Measurements from ENCODE around the gene GAL3ST3.

The GAL3ST3 gene

DNA sequence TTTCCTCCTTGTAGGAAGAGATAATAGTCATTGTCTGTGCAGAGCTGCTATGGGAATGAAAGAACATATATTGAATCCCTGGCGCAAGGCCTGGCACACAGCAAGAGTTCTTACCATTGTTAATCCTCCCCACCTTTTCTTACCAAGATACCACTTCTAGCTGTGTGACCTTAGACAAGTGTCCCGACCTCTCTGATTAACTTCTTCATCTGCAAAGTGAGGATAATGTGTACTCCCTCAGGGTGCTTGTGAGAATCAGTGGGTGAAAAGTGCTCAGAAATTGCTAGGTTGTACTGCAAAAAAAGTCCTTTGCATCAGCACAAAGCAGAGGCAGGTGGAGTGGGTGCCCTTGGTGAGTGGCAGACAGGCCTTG lies 40.9 kb downstream of the GAL3ST3 start:
- Histone ChIP-seq H3K9me3 (replicated peaks; ENCODE audit: low read length) (no peaks in the 10 kb centered on the region), H3K27me3 (ENCODE audit: control insufficient read depth, insufficient read depth, low read length) (no peaks in the 10 kb centered on the region), H3K4me1 (ENCODE audit: control insufficient read depth, insufficient read depth, low read length) (peaks cover 30% of the 10 kb centered on the region), H3K4me3 (ENCODE audit: low read length) (no peak overlapping the region), H3K36me3 (ENCODE audit: insufficient read depth, low read length) (peaks cover 18% of the 10 kb centered on the region), H3K9ac (ENCODE audit: low read depth, low read length) (no peak overlapping the region), H3K4me2 (ENCODE audit: low read length) (no peak overlapping the region)

DNA sequence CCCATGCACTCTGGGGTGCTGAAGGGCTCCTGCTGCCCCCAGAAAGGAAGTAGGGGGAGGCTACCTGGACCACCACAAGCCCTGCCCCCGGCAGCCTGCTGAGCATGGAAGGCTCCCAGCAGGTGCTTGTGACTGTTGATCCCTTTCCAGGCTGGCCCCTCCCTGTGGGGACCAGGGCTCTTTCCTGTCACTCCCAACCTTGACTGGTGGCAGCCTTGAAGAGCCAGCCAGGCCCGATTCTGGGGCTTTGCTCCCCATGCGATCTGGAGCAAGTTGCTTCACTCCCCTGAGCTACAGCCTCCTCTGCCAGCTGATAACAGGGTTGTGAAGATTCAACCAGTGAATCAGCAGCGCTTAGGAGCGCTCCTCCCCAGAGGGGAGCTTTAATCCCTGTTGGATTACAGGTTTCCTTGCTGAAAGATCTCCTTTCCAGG lies 41.7 kb downstream of the GAL3ST3 start:
- no peaks in the 10 kb centered on the region for H3K9me3 ChIP-seq (replicated peaks; ENCODE audit: low read length)
- H3K4me2 ChIP-seq (ENCODE audit: low read length), result no peak overlapping the region
- no peak overlapping the region for H3K9ac ChIP-seq (ENCODE audit: low read depth, low read length)
- no peak overlapping the region for H3K4me3 ChIP-seq (ENCODE audit: low read length)
- H3K36me3 ChIP-seq (ENCODE audit: insufficient read depth, low read length), result peaks cover 18% of the 10 kb centered on the region
- H3K4me1 ChIP-seq (ENCODE audit: control insufficient read depth, insufficient read depth, low read length), result peaks cover 25% of the 10 kb centered on the region
- no peaks in the 10 kb centered on the region for H3K27me3 ChIP-seq (ENCODE audit: control insufficient read depth, insufficient read depth, low read length)

DNA sequence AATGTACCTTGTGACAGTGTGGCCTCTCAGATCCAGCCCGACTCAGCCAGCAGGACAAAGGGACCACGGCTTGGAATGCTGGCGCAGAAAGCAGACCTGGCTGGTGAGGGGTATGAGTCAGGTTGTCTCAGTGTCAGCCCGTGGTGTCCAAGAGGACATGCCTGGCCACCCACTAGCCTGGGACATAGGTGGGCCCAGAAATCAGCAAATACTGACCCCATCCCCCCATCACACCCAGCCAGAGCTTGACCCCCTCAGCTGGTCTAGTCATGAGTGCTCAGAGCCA lies 42.1 kb downstream of the GAL3ST3 start:
- Histone ChIP-seq H3K4me2 (ENCODE audit: low read length) (no peak overlapping the region), H3K4me1 (ENCODE audit: control insufficient read depth, insufficient read depth, low read length) (peaks cover 21% of the 10 kb centered on the region), H3K27me3 (ENCODE audit: control insufficient read depth, insufficient read depth, low read length) (no peaks in the 10 kb centered on the region), H3K36me3 (ENCODE audit: insufficient read depth, low read length) (peaks cover 18% of the 10 kb centered on the region), H3K9me3 (replicated peaks; ENCODE audit: low read length) (no peaks in the 10 kb centered on the region), H3K9ac (ENCODE audit: low read depth, low read length) (no peak overlapping the region), H3K4me3 (ENCODE audit: low read length) (no peak overlapping the region)

GRCh38 chr11:66006134-66006890 lies 42.6 kb downstream of the GAL3ST3 start:
- no peaks in the 10 kb centered on the region for H3K9me3 ChIP-seq (replicated peaks; ENCODE audit: low read length)
- peaks cover 16% of the 10 kb centered on the region for H3K4me1 ChIP-seq (ENCODE audit: control insufficient read depth, insufficient read depth, low read length)
- no peak overlapping the region for H3K4me3 ChIP-seq (ENCODE audit: low read length)
- H3K4me2 ChIP-seq (ENCODE audit: low read length), result no peak overlapping the region
- no peaks in the 10 kb centered on the region for H3K27me3 ChIP-seq (ENCODE audit: control insufficient read depth, insufficient read depth, low read length)
- H3K9ac ChIP-seq (ENCODE audit: low read depth, low read length), result no peak overlapping the region
- peaks cover 18% of the 10 kb centered on the region for H3K36me3 ChIP-seq (ENCODE audit: insufficient read depth, low read length)

- no peaks in the 10 kb centered on the region for H3K9me3 ChIP-seq (replicated peaks; ENCODE audit: low read length)
- H3K36me3 ChIP-seq (ENCODE audit: insufficient read depth, low read length), result peaks cover 30% of the 10 kb centered on the region
- no peak overlapping the region for H3K4me2 ChIP-seq (ENCODE audit: low read length)
- H3K27me3 ChIP-seq (ENCODE audit: control insufficient read depth, insufficient read depth, low read length), result no peaks in the 10 kb centered on the region
- no peak overlapping the region for H3K4me3 ChIP-seq (ENCODE audit: low read length)
- peaks cover 20% of the 10 kb centered on the region for H3K4me1 ChIP-seq (ENCODE audit: control insufficient read depth, insufficient read depth, low read length)
- no peak overlapping the region for H3K9ac ChIP-seq (ENCODE audit: low read depth, low read length)
These were observed 44.8 kb downstream of the GAL3ST3 start for GRCh38 chr11:66004186-66004585.

- Histone ChIP-seq H3K4me3 (ENCODE audit: low read length) (peak overlapping the region; percentile 85), H3K36me3 (ENCODE audit: insufficient read depth, low read length) (peaks cover 39% of the 10 kb centered on the region), H3K9me3 (replicated peaks; ENCODE audit: low read length) (no peaks in the 10 kb centered on the region), H3K4me1 (ENCODE audit: control insufficient read depth, insufficient read depth, low read length) (peaks cover 12% of the 10 kb centered on the region), H3K9ac (ENCODE audit: low read depth, low read length) (peak overlapping the region; percentile 91), H3K4me2 (ENCODE audit: low read length) (peak overlapping the region; percentile 91), H3K27me3 (ENCODE audit: control insufficient read depth, insufficient read depth, low read length) (no peaks in the 10 kb centered on the region)
These were observed 45.7 kb downstream of the GAL3ST3 start for GRCh38 chr11:66003291-66003690.

DNA sequence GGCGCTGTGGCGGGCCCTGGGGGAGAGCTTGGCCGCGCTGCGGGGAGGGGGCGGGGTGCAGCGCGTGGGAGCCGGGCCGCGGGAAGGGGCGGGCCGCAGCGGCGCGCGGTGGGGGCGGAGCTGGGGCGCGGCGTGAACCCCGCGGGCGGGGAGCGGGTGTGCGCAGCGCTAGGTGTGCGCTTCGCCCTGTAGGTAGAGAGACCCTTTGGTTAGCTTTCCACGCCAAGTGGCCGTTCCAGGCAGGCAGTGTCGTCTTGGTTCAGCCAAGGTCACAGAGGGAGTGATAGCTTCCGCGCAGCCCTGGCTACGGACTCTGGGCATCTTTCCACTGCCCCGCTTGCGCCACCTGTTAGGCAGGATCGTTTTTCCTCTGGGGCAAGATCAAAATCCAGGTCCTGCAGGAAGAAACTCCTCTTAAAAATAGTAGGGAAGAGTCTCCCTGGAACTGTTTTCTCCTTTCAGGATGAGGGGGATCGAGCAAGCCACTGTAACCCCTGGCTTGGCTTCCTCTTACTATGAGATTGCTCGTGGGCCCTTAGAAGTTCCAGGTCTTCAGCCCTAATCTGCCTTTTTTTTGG lies 46.2 kb downstream of the GAL3ST3 start:
- Histone ChIP-seq H3K27me3 (ENCODE audit: control insufficient read depth, insufficient read depth, low read length) (no peaks in the 10 kb centered on the region), H3K4me2 (ENCODE audit: low read length) (peak overlapping the region; percentile 91), H3K9me3 (replicated peaks; ENCODE audit: low read length) (no peaks in the 10 kb centered on the region), H3K4me1 (ENCODE audit: control insufficient read depth, insufficient read depth, low read length) (peaks cover 10% of the 10 kb centered on the region), H3K9ac (ENCODE audit: low read depth, low read length) (peak overlapping the region; percentile 91), H3K4me3 (ENCODE audit: low read length) (peak overlapping the region; percentile 85), H3K36me3 (ENCODE audit: insufficient read depth, low read length) (peaks cover 45% of the 10 kb centered on the region)

DNA sequence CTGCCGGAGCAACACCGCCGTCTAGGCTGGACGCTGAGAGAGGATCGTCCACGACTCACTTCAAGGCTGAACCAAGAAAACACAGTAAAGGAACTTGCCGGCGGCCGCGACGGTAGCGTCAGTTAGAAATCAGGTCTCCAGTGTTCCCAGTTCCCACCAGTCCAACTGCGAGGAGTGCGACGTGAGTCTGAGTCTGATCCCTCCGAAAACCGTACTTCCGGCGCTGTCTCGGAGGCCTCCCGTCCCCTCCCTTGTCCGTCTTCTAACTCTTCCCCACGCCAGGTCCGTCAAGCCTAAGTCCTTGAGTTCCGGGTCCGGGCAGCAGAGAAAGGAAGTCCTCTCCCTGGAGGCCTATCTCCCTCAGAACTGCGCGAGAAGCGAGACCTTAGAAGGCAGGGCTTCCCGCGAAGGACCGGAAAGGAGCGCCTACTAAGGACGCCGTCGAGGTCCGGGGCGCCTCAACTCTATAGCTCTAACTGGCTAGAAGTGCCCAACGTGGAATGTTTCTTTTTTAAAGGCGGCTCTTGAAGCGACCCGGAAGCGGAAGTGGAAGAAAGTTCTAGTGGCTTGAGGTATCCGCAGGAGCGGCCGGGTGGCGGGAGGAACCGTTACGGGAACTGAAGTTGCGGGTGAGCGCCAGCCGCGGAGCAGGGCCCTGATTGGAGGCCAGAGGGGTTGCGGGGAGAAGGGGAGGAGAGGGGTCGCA lies 46.9 kb downstream of the GAL3ST3 start, which contains the start of the genes BANF1 and EIF1AD:
Gene BANF1, plus strand, starts transcription at position 562 of the 706 bp plus-strand sequence. CDS start 748 bp downstream, outside the sequence.
Gene EIF1AD, minus strand, starts transcription at position 216 of the 706 bp plus-strand sequence. CDS start 1,768 bp downstream, outside the sequence.
- H3K4me3 ChIP-seq (ENCODE audit: low read length), result peak within 1 kb of the TSS; percentile 85
- peaks cover 51% of the 10 kb centered on the region for H3K36me3 ChIP-seq (ENCODE audit: insufficient read depth, low read length)
- H3K4me1 ChIP-seq (ENCODE audit: control insufficient read depth, insufficient read depth, low read length), result peaks cover 10% of the 10 kb centered on the region
- H3K9ac ChIP-seq (ENCODE audit: low read depth, low read length), result peak within 1 kb of the TSS; percentile 91
- H3K4me2 ChIP-seq (ENCODE audit: low read length), result peak within 1 kb of the TSS; percentile 91
- H3K27me3 ChIP-seq (ENCODE audit: control insufficient read depth, insufficient read depth, low read length), result no peaks in the 10 kb centered on the region
- H3K9me3 ChIP-seq (replicated peaks; ENCODE audit: low read length), result no peaks in the 10 kb centered on the region

GRCh38 chr11:65997286-65997685 lies 51.7 kb downstream of the GAL3ST3 start:
- no peaks in the 10 kb centered on the region for H3K27me3 ChIP-seq (ENCODE audit: control insufficient read depth, insufficient read depth, low read length)
- H3K9ac ChIP-seq (ENCODE audit: low read depth, low read length), result no peak overlapping the region
- H3K36me3 ChIP-seq (ENCODE audit: insufficient read depth, low read length), result peaks cover 38% of the 10 kb centered on the region
- H3K4me3 ChIP-seq (ENCODE audit: low read length), result no peak overlapping the region
- no peaks in the 10 kb centered on the region for H3K9me3 ChIP-seq (replicated peaks; ENCODE audit: low read length)
- H3K4me2 ChIP-seq (ENCODE audit: low read length), result no peak overlapping the region
- peaks cover 6% of the 10 kb centered on the region for H3K4me1 ChIP-seq (ENCODE audit: control insufficient read depth, insufficient read depth, low read length)

DNA sequence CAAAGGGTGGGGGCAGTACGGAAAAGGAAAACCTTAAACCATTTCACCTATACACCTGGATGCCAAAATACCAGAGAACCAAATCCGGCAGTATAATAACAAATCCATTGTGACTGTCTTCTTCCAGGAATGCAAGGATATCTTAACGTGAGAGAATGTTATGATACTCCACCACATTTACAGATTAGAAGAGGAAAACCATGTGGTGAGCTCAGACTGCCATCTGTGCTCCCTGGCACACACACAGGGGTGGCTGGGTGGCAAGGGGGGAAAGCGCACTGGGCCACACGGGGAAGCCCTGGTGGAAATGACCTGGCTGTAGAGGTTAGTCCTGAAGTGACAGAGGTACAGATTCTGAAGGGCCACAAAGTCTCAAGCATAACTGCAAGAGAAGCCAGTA lies 56.9 kb downstream of the GAL3ST3 start:
- Histone ChIP-seq H3K36me3 (ENCODE audit: insufficient read depth, low read length) (peaks cover 10% of the 10 kb centered on the region), H3K9ac (ENCODE audit: low read depth, low read length) (no peak overlapping the region), H3K9me3 (replicated peaks; ENCODE audit: low read length) (no peaks in the 10 kb centered on the region), H3K4me3 (ENCODE audit: low read length) (no peak overlapping the region), H3K27me3 (ENCODE audit: control insufficient read depth, insufficient read depth, low read length) (no peaks in the 10 kb centered on the region), H3K4me1 (ENCODE audit: control insufficient read depth, insufficient read depth, low read length) (no peaks in the 10 kb centered on the region), H3K4me2 (ENCODE audit: low read length) (no peak overlapping the region)

Data from skeletal muscle satellite cell (primary cell).